Stimulated activated CD8-positive, alpha-beta memory T cell treated with anti-CD3 and anti-CD28 coated beads, Interleukin-4, amount 100 ng/mL, for 4 hours (primary cell): ENCODE results near the gene PLIN5.

Source experiments
- DNase-seq, 2 donors: peaks; one replicate each; pipeline ENCODE4 v3.0.0-alpha.2; 2020; ENCODE audit warnings: low read depth in 2 of 2, low spot score in 1 of 2

The PLIN5 gene

GRCh38 chr19:4523306-4524110, 11.5 kb downstream of the PLIN5 start:
- DNase-seq: no peak

- no peak for DNase-seq
Measured at GRCh38 chr19:4522291-4523002, 12.6 kb downstream of the PLIN5 start.

- no peak for DNase-seq
Measured at GRCh38 chr19:4521888-4522242, 13.2 kb downstream of the PLIN5 start.

GRCh38 chr19:4521170-4521887, 13.7 kb downstream of the PLIN5 start:
- no peak for DNase-seq

- DNase-seq: no peak
Measured at GRCh38 chr19:4519521-4520277, 15.3 kb downstream of the PLIN5 start.

- DNase-seq: no peak
Measured at GRCh38 chr19:4519172-4519496, 15.9 kb downstream of the PLIN5 start.

GRCh38 chr19:4518345-4519171, 16.5 kb downstream of the PLIN5 start, which contains the start of gene PLIN4:
Gene PLIN4 (minus strand): TSS chr19:4518486. CDS start chr19:4518272, 214 bp downstream.
- no peak for DNase-seq

GRCh38 chr19:4517451-4518057, 17.5 kb downstream of the PLIN5 start:
- no peak for DNase-seq

GRCh38 chr19:4516939-4517300, 18.1 kb downstream of the PLIN5 start:
- DNase-seq: no peak

- DNase-seq: no peak
Measured at GRCh38 chr19:4516199-4516938, 18.7 kb downstream of the PLIN5 start.

GRCh38 chr19:4515732-4516131, 19.3 kb downstream of the PLIN5 start:
- no peak for DNase-seq

- DNase-seq: no peak
Measured at GRCh38 chr19:4513248-4513647, 21.8 kb downstream of the PLIN5 start.

- DNase-seq: no peak
Measured at GRCh38 chr19:4512070-4512469, 23.0 kb downstream of the PLIN5 start.

GRCh38 chr19:4511300-4512054, 23.5 kb downstream of the PLIN5 start:
- no peak for DNase-seq

GRCh38 chr19:4510435-4511255, 24.4 kb downstream of the PLIN5 start:
- DNase-seq: no peak

GRCh38 chr19:4508698-4509097, 26.3 kb downstream of the PLIN5 start:
- DNase-seq: no peak

- DNase-seq: no peak
Measured at GRCh38 chr19:4507804-4508203, 27.2 kb downstream of the PLIN5 start.

- no peak for DNase-seq
Measured at GRCh38 chr19:4507150-4507452, 27.9 kb downstream of the PLIN5 start.
